ENCODE results near the gene GJA9. TPM values are rescaled to one million over a fixed set of nuclear protein-coding genes. Genes with fewer than 3 reads are reported as not detected.

Gene GJA9
- total RNA-seq, 1 experiment from 2014 or later: not detected

DNA sequence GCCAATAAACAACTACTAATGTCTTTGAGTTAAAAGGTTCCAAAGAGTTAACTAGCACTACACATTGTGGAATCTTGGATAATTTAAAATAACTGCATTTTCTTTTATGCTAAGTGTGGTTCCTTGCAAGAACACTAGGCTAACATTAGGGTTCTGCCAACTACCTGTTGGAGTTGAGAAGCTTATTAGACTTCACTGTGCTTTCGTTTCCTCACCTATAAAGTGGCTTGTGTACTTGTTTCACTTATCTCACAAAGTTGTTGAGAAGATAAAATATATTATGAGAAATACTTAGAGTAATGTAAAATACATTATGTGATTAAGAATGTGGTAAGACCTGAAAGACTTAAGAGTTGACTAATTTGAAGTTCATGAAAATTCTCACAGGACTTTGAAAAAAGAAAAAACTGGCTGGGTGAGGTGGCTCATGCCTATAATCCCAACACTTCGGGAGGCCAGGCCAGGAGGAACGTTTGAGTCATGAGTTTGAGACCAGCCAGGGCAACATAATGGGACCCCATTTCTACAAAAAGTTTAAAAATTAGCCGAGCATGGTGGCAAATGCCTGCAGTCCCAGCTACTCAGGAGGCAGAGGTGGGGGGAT lies 16.2 kb downstream of the GJA9 start:
- no TSS peak for BruUV-seq (replicated peaks)
- H3K4me2 ChIP-seq (ENCODE audit: low read length): no peak overlapping the region
- H3K27ac ChIP-seq (ENCODE audit: low read length): no peak overlapping the region
- TF ChIP-seq, protein P1, sequence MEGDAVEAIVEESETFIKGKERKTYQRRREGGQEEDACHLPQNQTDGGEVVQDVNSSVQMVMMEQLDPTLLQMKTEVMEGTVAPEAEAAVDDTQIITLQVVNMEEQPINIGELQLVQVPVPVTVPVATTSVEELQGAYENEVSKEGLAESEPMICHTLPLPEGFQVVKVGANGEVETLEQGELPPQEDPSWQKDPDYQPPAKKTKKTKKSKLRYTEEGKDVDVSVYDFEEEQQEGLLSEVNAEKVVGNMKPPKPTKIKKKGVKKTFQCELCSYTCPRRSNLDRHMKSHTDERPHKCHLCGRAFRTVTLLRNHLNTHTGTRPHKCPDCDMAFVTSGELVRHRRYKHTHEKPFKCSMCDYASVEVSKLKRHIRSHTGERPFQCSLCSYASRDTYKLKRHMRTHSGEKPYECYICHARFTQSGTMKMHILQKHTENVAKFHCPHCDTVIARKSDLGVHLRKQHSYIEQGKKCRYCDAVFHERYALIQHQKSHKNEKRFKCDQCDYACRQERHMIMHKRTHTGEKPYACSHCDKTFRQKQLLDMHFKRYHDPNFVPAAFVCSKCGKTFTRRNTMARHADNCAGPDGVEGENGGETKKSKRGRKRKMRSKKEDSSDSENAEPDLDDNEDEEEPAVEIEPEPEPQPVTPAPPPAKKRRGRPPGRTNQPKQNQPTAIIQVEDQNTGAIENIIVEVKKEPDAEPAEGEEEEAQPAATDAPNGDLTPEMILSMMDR (conservative IDR thresholded peaks at IDR 0.05; ENCODE audit: low read depth, low read length): no peak
- TF ChIP-seq EZH2phosphoT487 (IDR thresholded peaks at IDR 0.05; ENCODE audit: borderline replicate concordance, low read length): no peak
- TF ChIP-seq EZH2 (IDR thresholded peaks at IDR 0.05; ENCODE audit: low read length, unreplicated experiment): no peak
- no peak for ATAC-seq
- ChIA-PET POLR2A (ENCODE audit: unreplicated experiment) (no interaction called here), CTCF (no interaction called here)
- H3K79me2 ChIP-seq (ENCODE audit: low read length): 0 out of 2 replicates have a peak, but pooled peaks cover 4% of the 10 kb centered on the region
- H3K9me3 ChIP-seq (ENCODE audit: low read length): no peaks in the 10 kb centered on the region
- no peak for DNase-seq
- no peaks in the 10 kb centered on the region for H3K9me2 ChIP-seq (replicated peaks; ENCODE audit: low read length)
- no peaks in the 10 kb centered on the region for H3K27me3 ChIP-seq (ENCODE audit: low read length)
- 0 out of 2 replicates have a peak, but pooled peaks cover 4% of the 10 kb centered on the region for H3K4me1 ChIP-seq (ENCODE audit: insufficient read depth, low read length)
- intact Hi-C loops (cut with micrococcal nuclease): no loop called here
- H3K4me3 ChIP-seq (ENCODE audit: low read length): no peak overlapping the region
- no peak overlapping the region for H3K9ac ChIP-seq (ENCODE audit: low read length)
- H3K36me3 ChIP-seq (ENCODE audit: low read depth, low read length): peaks cover 13% of the 10 kb centered on the region
- H4K20me1 ChIP-seq (ENCODE audit: low read length): no peaks in the 10 kb centered on the region
- H3F3A ChIP-seq (ENCODE audit: low read length, unreplicated experiment): no peaks in the 10 kb centered on the region
- H2AFZ ChIP-seq (ENCODE audit: low read length): no peak overlapping the region

DNA sequence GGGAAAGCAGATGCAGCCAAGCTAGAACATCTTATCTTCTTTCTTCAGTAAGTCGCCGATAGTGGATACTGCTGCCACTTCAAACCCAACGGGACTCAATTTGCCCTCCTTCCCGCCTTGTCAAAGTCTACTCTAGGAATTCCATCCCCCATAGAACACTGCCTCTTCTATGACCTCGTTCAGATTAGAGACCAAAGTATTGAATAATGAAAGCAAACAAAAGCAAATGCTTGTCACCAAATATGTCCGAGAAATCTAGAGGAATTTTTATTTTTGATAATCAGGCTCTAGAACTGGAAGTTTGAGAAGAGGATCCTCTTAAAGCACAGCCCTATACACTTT lies 21.0 kb downstream of the GJA9 start:
- BruUV-seq (replicated peaks): no TSS peak
- Histone ChIP-seq H3K27ac (ENCODE audit: low read length) (no peak overlapping the region), H3K9me3 (ENCODE audit: low read length) (no peaks in the 10 kb centered on the region), H3K27me3 (ENCODE audit: low read length) (no peaks in the 10 kb centered on the region), H3K36me3 (ENCODE audit: low read depth, low read length) (peaks cover 16% of the 10 kb centered on the region), H3K79me2 (ENCODE audit: low read length) (peaks cover 16% of the 10 kb centered on the region), H3K9ac (ENCODE audit: low read length) (peak overlapping the region; percentile 74), H3K4me2 (ENCODE audit: low read length) (peak overlapping the region; percentile 100), H3F3A (ENCODE audit: low read length, unreplicated experiment) (no peaks in the 10 kb centered on the region), H3K9me2 (replicated peaks; ENCODE audit: low read length) (no peaks in the 10 kb centered on the region), H3K4me3 (ENCODE audit: low read length) (peak overlapping the region; percentile 95), H2AFZ (ENCODE audit: low read length) (peak overlapping the region; percentile 100), H3K4me1 (ENCODE audit: insufficient read depth, low read length) (peaks cover 10% of the 10 kb centered on the region), H4K20me1 (ENCODE audit: low read length) (peaks cover 4% of the 10 kb centered on the region; the same call in 1 of the 2 replicates)
- ChIA-PET CTCF (no interaction called here), POLR2A (ENCODE audit: unreplicated experiment) (no interaction called here)
- ATAC-seq: no peak
- DNase-seq: no peak
- TF ChIP-seq EZH2phosphoT487 (IDR thresholded peaks at IDR 0.05; ENCODE audit: borderline replicate concordance, low read length) (no peak), EZH2 (IDR thresholded peaks at IDR 0.05; ENCODE audit: low read length, unreplicated experiment) (no peak)
- TF ChIP-seq, protein P1 (conservative IDR thresholded peaks at IDR 0.05; ENCODE audit: low read depth, low read length): no peak
- intact Hi-C loops (cut with micrococcal nuclease): no loop called here
